Endometrial microvascular endothelial cells (primary cell): Measurements from ENCODE around the gene SAMD7. TPM values are rescaled to one million over a fixed set of nuclear protein-coding genes. Genes with fewer than 3 reads are reported as not detected.

ENCODE experiments used
- in situ Hi-C: cut with HindIII; loops from 2 replicates; pipeline ENCODE4 v1.10.0; 2017; ENCODE audit warnings: low sequenced_read_pairs, low pct_unique_long_range_greater_than_20kb; ENCODE audit errors: inconsistent ontology term
- total RNA-seq: library from RNA; depleted of rRNA; stranded (reverse); fragments of >200 nt; gene quantifications from one replicate; pipeline ENCODE4 v1.2.3, GENCODE V29; 2015; ENCODE audit errors: inconsistent ontology term

Gene SAMD7
- total RNA-seq, 1 donor from 2014 or later = not detected

DNA sequence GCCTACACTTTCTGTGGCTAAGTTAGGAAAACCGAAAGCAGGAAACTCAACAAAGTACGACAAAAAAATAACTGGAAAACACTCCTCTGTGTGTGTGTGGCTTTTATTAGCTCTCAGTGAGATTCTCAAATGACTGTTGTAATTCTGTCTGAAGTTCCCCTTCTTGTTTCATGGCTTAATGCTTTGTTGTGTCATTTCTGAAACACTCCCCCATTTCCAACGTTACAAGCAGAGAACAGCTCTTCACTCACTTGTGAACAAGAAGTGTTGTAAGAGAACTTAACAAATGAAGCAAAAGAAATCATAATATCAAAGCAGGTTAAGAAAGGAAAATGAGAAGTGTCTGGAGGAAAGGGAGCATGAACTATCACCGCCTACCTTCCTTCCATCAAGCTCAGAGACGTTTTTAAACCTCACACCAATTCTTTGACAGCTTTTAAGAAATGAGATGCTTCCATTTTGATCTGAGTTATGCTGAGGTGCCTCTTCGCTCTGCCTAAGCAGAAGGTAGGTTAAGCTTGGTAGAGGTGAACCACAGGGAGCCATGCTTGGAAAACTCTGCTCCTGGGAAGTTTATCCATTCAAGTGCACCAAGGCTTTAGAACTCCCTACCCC, 42.9 kb downstream of the SAMD7 start:
- in situ Hi-C loops = no loop called here

DNA sequence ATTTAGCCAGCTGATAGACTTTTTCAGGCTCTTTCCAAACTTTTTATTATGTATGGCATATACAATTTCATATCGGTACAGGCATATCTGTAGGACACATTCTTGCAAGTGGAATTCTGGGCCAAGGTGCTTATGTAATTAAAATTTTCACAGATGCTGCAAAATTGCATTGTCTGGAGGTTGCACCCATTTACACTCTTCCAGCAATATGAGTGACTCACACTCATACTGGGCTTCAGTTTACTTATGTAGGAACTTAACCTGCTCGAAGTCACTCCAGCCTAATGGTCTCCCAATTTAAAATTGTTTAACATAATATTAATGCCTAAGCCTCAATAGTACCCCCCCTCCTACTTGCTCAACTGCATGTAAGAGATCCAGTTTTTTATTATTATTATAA, 44.0 kb downstream of the SAMD7 start:
- in situ Hi-C loops = no loop called here

DNA sequence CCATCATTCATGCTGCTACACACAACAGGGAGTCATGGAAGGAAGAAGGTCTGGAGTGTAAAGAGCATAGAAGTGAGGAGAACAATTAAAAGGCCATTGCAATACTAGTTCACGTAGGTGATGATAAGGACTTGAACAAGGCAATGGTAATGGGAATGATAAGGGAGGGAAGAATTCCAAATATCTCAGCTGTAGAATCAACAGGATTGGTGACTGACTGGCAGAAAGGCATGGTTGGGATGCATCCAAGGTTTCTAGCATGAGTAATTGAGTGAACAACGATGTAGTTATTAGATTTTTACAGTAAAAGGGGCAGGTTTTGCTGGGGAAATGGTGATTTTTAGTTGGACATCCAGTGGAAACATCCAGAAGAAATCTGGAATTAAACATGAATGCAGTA, 52.8 kb downstream of the SAMD7 start:
- in situ Hi-C loops = no loop called here

DNA sequence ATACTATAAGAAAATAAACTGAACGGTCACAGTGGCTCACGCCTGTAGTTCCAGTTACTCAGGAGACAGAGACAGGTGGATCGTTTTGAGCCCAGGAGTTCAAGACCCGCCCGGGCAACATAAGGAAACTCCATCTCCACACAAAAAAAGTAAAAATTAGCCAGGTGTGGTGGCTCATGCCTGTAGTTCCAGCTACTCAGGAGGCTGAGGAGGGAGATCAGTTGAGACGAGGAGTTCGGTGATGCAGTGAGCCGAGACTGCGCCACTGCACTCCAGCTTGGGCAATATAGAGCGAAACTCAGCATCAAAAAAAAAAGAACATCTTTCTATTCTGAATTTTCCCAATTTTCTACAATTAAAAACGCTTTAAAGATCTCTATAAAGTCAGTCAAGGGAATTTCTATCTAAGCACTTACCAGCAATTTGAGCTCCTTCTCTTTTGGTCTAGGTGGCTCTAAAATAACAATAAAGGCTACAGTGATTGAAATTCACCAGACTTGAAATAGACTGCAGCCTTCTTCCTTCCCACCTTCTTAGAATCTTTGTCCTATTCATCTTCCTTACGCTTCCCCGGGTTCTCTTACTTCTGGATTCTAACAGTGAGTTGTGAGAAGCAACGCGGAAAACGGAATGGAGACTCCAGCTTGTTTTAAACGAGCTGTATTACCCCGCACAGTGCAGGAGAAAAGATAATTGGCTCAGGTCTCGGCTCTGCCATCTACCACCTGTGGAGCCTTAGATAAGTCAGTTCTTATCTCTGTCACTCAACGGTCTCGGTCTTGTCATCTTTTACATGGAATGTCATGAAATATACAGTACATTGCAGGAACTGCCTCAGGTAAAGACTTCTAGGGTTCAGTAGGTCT, 54.4 kb downstream of the SAMD7 start:
- in situ Hi-C loops = no loop called here

DNA sequence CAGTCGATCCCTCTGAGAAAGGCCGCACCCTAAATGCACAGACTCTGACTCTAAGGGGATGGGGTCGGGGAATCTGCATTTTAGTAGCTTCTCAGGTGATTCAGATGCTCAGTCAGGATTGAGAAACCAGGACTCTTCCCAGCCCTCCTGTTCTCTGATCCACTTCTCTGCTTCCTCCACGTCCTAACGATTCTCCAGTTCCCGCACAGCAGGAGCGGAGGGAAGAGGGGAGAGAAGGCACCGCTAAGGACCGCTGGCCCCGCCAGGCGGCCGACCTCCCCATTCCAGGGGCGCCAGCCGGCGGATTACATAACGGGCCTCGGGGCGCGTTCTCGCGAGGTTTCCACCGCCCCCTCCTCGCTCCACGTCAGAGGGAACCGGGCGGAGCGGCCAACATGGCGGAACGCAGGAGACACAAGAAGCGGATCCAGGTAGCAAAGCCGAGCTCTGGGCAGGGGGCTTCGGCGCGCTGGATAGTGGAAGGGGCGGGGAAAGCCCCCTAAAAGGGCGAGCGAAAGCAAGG, 55.1 kb downstream of the SAMD7 start, which contains the start of gene SEC62:
Gene SEC62, plus strand, starts transcription at position 380 of the 523 bp plus-strand sequence. Its CDS starts 16 bp downstream, at position 396.
- in situ Hi-C loops = no loop called here

DNA sequence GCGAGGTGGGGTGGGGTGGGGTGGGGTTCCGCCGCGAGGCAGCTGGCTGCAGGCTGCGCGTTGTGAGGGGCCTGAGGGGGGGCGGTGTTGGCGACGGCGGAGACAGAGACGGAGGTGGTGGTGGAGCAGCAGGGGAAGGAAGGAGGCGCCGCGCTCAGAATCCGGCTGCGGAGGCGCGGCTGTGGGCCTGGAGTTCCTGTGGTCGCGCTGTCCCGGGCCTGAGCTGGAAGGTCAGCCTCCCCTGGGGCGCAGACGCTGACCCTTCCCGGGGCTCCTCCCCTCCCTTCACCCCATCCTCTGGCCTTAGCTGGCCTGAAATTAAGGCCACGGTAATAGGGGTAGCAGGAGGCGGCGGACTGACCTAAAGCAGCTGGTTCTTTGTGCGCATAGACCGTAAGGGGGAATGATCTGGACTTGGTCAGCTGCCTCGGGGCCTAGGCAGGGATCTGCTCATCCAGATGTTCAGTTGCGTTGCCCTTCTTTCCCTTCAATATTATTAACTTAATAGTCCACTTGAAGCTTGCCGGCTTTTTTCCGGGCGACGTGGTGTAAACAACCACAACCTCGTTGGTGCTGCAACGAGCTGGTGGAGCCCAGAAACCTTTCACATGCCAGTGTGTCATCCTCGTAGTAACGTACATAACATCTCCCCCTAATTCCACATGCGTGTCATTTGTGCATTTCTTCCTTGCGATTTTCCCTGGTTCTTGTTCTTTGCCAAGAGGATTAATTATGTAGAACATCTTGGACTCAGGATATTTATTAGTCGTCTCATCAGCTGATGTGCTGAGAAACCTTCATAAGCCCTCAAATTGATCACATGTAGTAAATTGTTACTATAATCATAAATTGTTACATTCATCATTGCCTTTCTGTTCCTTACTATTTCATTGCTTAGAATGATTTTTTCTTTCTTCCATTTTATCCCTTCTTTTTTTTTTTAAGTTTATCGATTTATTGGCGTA, 55.9 kb downstream of the SAMD7 start:
- in situ Hi-C loops = no loop called here

DNA sequence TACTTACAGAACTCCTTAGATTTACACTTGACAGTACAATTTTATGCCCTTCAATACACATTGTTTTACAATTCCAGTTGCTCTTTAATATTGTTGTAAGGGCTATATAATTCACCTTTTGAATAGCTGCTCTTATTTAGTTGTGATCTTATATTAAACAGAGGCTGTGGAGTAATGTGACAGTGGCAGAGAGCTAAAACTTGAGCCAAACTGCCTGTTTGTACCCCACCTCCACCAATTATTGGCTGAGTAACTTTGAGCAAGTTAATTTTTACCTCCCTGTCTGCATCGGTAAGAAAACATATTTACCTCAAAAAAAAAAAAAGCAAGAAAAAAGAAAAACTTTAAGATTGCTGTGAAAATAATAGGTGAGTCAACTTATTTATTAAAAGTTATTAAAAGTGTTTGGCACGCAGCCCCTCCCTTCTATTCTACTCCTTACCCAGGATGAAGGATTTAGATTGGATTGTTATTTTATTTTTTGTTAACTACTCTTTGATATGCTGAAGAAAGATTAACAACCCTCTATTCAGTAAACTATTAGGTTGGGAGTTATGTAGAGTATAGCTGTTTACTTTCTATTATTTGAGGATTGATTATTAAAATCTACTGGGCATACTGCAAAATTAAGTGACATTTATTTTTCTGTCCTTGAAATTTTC, 57.0 kb downstream of the SAMD7 start:
- in situ Hi-C loops = no loop called here

DNA sequence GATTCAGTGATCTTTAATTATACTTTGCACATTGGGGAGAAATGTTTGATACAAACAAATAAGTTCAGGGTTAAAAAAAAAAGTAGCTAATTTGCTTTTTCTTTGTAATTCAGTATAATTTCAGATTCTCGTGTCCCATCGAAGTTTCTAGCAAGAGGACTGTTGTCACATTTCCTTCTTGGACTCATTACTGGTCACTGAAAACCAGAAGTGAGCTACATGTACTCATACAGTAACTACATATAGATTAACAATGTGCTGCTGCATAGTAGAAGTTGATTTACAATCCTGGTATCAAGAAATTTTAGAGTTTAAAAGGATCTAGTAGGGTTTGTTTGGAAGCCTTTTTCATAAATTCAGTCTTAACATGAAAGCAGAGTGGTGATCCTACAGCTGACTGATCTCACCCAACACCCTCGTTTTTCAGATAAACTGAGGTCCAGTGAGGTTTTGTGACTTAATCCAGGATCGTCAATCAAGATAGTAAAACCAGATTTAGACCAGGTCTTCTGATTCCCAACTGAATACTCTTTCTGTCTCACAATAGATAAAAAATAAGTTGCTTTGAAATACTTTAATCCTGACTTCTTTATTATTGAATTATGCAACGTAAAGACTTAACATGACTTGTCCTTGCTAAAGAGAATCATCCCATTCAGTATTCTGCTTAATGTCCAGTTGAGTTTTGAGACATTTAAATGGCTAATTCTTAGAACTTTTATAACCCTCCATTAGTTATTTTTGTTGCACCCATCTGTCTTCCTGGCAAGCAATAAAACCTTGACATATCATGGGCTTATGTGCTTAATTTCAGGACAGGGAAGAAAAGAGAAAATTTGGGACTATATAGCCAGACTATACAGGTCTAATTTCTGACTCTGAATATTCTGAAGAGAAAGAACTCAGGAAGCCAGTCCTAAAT, 58.1 kb downstream of the SAMD7 start:
- in situ Hi-C loops = no loop called here

DNA sequence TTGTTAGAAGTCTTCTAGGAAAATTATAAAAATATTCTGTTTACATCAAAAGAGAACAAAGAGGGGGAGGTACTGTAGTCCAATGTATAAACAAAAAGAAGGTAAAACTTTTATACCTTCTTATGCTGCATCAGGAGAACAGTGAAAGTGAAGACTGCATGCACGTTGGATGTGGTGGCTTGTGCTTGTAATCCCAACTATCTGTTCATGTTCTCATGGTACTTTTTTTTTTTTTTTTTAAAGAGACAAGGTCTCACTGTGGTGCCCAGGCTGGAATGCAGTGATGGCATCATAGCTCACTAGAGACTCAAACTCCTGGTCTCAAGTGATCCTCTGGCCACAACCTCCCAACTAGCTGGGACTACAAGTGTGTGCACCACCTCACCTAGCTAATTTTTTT, 59.5 kb downstream of the SAMD7 start:
- in situ Hi-C loops = no loop called here

DNA sequence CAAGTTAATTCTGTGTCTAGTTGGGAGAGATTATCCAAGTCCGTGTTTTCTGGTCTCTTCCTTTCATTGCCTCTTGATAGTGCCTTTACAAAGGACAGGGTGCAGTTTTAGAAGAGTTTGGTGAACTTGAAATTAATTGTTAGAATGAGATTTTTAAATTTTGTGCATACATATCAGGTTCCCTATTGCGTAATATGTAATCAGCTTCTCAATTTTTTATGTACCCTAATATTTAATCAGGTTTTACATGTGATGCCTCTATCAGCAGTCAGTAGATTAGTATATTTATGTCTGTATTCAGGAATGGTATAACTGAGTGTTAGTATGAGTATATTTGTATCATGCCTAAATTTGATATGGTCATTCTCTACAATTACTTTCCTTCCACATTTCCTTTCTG, 60.1 kb downstream of the SAMD7 start:
- in situ Hi-C loops = no loop called here

DNA sequence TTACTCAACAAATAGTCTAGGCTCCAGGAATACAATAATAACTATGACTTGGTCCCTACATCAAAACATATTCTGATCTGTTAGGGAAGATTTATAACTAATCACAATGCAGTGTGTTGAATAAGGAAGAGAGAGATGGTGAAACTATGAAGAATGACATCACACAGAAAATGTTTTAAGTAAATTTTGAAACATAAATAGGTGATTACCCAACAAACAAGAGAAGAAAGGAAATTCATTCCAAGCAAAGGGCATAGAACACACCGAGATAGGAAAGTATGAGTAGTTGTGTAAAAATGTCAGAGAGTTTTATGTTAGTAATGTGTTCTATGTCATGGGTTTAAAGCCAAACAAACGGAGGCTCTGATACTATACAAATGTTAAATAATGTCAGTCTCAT, 68.7 kb downstream of the SAMD7 start:
- in situ Hi-C loops = no loop called here

DNA sequence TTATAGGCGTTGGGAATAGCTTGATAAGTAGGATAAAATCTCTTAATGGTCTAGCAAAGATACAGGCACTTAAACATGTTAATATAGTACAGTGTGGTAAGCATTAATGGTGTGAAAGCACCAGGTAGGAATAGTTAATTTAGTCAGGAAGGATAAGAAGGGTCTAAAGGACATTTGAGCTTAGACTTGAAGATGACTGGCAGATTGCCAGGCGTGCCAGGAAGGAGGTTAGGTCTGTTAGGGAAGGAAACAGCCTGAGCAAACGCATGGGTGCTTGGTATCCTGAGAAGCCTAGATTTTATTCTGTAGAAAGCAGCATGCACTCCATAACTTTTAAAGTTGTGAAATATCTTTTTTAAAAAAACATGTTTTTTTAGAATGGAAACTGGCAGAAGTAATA, 72.9 kb downstream of the SAMD7 start:
- in situ Hi-C loops = no loop called here

Other genes starting within 250 kb of the SAMD7 start
- gene MECOM, start 247.9 kb upstream of the SAMD7 start, total RNA-seq = 60.2 TPM
- 288 TPM for gene TERC, start 146.5 kb upstream of the SAMD7 start, total RNA-seq
- gene ACTRT3, start 142.0 kb upstream of the SAMD7 start, total RNA-seq = 2.8 TPM
- gene MYNN, start 138.2 kb upstream of the SAMD7 start, total RNA-seq = 8.7 TPM
- gene LRRIQ4, start 98.7 kb upstream of the SAMD7 start, total RNA-seq = not detected
- gene LRRC34, start 98.7 kb upstream of the SAMD7 start, total RNA-seq = 8.6 TPM
- gene LRRC31, start 41.6 kb upstream of the SAMD7 start, total RNA-seq = not detected
- 24.9 TPM for gene SEC62, start 55.2 kb downstream of the SAMD7 start, total RNA-seq
- gene GPR160, start 126.4 kb downstream of the SAMD7 start, total RNA-seq = 2.8 TPM